GM21619 (cell line): Measurements from ENCODE around the gene COPS8.

Experiments used
- ATAC-seq: cut with Tn5 transposase; IDR thresholded peaks from one replicate; pipeline ENCODE4 v1.9.1; 2021; ENCODE audit not compliant: unreplicated experiment

The COPS8 gene

DNA sequence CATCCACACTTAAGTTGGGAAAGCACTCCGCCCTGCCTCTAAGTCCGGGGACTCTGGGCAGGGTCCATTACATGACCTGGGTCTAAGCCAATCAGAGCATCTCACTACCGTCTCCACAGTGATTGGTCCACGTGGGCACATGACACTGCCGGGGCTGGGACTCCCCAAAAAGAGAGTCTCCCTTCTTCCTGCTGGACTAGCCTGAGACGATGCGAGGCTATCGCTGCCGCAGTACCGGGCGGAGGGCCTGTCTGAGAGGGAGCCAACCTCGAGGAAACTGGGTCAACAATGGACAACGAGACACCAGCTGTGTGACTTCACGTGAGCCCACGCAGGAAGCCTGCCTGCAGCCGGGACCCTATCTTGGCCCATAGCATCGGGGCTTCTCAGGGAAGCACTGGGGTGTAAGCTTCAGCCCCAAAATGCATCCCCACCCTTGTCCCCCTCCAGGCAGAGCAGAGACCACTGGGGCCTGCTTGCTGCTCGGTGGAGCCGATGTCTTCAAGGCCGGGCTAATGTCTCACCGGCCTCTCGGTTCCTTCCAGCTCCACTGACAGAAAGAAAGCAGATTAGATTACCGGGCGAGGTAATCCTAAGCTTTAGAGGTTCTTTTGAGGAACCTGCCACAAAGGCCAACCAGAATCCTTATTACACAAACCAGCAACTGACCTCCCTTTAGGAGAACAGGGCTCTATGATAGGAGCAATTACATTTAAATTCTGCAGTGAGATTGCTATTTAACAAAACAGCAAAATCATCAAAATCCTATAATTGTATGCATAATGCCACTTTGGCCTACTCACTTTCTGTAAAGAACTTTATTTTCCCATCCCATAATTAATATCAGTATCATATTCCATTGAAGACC is 21.3 kb upstream of the COPS8 start:
- ATAC-seq: no peak

DNA sequence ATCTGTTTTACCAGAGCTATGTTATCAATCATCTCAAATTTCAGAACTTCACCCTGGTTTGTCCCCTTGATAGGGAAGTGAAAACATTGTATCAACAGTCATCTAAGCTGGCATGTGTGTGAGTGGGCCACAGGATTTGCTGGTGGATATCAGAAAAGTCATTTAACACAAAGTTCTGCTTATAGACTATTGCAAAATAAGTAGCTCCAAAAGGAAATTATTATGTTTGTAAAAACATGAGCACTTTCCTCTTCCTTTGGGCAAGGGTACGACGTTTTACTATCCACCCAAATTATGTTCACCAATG is 20.7 kb upstream of the COPS8 start:
- ATAC-seq: no peak

DNA sequence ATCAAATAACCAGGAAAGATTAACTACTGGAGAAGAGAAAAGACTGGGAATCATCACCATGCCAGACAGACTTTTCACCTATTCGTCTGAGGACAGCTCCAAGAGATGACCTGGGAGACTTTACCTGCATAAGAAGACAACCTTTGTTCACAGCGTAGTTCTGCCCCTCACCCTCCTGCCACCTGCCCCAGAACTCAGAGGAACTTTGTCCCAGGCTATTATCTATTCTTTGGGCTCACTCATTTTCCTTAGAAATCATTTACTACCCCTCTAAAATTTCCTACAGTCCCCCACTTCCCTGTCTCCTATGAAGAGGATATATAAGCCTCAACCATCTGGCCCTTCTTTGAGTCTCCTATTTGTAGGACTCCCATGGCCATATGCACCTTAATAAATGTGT is 19.3 kb upstream of the COPS8 start:
- no peak for ATAC-seq

DNA sequence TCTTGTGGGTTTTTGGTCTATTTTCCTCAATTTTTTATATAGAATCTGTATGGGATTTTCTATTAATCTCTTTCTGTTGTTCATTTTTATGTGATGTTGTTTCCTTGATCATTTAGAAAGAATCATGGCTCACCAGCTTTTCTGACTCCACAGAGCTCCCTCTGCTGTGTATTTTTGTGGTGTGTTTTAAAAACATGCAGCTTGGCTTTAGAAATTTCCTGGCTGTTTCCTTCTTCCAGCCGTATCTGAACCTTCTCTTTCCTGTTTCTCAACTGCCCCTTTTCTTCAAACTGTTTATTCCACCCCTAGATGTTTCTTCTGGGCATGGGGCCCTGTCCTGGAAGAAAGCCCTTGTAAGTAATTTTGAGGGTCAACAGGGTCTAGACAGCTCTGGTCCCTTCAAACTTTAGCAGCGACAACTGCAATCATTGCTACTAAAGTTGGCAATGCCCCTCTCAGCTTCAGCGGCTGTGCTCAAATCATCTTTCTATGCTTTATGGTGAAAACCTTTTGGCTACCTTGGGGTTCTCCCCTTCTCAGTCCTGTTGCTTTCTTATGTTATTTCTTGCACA is 17.6 kb upstream of the COPS8 start:
- no peak for ATAC-seq

DNA sequence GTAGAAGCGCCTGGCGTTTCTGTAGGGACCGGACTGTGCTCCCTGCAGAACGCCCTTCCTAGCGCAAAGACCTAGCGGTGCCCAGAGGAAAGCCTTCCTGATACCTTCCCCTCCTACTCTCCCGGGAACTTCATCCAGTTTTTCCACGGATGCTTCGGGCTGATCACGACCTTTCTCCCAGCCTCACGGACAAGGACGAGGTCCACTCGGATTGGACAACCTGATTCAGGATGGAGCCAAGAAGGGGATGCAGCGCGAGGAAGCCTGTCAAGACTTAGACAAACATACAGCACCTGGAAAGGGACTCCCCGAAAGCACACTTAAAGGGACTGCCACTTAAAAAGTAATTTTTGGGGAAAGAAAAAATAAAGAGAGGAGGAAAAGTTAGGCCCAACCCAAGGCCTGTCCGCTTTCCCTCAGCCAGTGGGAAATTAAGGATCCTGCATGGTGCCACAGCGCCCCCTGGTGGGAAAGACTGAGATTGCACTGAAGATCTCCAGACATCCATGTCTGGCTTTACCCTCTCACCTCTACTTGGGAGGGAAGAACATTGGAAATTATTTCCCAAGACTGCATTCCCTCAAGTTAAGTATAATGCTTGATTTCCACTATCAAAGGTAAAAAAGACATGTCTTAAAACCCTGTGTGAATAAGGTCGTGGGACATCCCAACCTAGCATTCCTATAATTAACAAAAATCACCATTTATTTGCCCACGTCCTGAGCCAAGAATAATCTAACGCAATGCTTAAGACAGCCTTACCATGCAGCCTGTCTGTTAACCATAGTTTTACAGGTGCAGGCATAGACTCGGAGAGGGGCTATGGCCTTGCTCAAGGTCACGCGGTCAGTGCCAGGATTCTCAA is 13.4 kb upstream of the COPS8 start:
- ATAC-seq: no peak

DNA sequence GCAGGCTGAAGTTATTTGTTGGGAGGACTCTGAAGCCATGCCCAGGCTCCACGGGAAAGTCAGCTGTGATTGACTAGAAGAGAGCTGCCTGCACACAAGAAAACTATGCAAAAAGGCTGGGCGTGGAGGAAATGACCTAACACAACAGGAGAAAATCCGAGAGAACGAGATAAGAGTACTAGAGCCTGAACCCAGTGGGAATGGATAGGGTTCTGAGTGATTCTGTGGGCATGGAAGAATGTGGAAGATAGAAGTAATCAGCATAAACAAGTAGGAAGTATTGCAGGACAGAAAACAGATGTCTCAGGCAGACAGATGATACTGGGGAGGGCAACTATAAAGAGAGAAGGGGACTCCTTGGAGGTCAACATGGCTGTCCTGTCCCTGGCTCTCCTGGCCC is 12.1 kb upstream of the COPS8 start:
- no peak for ATAC-seq

DNA sequence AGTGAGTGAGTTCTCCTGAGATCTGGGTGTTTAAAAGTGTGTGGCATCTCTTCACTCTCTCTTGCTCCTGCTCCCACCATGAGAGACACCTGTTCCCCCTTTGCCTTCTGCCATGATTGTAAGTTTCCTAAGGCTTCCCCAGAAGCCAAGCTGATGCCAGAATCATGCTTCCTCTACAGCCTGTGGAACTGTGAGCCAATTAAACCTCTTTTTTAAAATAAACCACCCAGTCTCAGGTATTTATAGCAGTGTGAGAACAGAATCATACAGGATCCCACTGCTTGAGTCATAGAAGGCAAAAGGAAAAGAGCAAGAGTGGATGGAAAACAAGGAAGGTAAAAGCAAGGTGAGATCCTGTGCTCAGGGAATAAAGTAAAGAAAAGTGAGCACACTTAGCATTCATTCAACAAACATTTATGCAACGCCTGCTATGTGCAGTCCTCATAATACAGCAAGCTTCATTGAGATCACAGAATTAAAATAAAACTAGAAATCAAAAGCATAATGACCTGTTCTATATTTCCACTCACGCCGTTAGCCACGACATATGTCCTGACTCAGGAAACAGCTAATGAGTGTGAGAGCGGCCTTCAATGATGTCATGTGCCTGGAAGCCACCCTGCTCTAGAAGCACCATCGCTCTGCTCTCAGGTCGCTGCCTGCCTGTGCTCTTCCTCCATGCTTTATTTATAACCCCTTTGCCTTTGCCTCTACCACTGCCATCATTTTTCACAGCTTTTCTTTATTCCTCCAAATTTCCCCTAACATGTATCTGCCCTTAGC is 11.3 kb upstream of the COPS8 start:
- ATAC-seq: no peak

DNA sequence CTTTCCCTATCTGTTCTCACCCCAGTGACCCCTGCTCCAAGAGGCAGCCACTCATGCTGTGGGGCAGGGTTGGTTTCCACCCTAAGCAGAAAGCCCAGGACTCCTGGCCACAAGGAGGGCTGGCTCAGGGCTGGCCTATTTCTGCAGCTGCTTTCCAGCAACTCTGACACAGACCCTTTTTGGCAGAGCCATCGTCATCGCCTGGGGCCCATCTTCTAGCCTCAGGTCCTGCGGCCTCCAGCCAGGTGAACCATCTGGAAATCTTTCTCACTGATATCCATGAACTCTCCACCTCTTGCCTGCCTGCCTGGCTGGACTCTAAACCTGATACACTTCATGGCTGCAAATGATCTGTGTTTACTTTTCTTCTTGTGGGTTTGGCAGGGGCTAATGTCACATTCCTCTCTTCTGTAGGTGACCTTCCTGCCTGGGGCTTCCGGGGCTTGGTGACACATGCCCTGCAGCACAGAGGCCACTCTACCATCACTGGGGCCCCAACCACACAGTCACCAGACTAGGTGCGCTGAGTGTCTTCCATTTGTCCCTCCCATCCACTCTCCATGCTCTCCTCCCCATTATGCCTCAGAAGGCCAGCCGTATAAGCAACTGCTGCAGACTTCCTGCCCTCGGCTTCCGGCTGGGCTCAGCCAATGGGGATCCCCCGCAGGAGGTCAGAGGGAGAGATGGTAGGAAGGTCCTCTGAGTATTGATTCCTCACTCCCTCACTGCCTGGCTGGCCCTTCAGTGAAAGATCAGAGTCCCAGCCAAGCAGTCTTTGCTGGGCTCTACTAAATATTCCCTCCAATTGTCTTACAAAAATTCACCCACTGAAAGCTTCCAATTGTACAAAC is 9.7 kb upstream of the COPS8 start:
- no peak for ATAC-seq

DNA sequence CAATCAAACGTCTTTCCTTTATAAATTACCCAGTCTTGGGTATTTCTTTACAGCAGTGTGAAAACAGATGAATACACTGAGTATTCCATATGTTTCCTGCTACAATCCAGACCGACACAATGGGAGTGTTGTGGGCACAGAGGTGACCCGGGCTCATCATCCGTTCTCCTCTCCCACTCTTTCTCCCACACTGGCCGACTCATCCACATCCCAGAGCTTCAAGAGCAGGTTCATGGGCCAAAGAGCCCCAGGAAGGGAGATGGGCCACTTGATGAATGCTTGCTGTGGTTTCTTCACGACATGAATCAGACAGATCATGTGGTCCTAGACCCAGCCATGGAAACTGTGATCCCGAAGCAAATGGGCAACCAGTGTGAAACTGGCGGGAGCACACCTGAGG is 4.1 kb upstream of the COPS8 start:
- no peak for ATAC-seq

DNA sequence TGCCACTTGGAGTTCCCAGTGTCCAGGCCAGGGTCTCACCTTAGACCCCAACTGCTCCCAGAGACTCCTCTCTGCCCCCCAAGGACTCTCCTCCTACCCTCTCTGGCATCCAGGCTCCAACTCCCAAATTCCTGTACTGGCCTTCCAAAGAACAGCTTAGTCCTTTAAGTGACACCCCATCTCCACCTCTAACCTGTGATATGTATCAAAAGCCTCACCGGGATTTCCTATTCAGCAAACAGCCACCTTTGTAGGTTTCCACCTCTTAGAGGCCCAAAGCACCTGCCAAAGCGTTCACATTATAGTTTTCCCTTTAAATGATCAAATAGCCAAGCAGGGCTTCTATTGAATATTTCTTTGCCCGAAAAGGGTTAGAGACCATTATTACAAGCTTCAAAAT is 2.7 kb upstream of the COPS8 start:
- ATAC-seq: no peak

DNA sequence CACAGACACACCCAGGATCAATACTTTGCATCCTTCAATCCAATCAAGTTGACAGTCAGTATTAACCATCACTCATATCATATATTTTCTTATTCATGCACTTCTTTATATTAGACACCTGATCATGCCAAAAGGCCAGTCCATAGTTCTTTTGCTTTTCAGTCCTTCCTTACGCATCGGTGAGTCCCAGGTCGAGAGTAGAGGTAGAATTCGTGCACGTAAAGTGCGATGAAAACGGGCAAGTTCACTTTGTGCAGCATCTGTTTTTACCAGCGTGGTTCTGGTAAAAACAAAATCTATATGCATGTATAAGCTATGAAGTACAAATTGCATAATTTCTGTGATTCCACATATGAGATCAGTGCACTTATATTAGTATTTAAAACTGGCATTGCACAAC is 1.2 kb upstream of the COPS8 start:
- ATAC-seq: no peak

DNA sequence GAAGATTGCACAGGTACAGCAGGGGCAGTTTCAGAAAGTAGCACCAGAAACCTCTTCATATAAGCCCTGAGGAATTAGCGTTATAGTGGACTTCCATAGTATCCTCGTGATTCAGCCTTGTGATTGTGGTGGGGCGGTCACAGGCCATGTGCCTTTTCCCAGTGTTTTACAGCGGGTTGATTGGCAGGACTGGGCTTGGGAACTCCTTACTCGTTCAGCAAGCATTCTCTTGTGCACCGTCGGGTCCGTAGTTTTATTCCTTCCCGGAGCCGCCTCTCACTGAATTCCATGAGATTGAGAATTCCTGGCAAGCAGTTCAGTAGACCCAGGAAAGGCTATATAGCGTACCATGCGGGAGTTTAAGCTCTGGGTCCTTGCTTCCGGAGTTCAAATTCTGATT is 5.2 kb downstream of the COPS8 start:
- ATAC-seq: no peak

DNA sequence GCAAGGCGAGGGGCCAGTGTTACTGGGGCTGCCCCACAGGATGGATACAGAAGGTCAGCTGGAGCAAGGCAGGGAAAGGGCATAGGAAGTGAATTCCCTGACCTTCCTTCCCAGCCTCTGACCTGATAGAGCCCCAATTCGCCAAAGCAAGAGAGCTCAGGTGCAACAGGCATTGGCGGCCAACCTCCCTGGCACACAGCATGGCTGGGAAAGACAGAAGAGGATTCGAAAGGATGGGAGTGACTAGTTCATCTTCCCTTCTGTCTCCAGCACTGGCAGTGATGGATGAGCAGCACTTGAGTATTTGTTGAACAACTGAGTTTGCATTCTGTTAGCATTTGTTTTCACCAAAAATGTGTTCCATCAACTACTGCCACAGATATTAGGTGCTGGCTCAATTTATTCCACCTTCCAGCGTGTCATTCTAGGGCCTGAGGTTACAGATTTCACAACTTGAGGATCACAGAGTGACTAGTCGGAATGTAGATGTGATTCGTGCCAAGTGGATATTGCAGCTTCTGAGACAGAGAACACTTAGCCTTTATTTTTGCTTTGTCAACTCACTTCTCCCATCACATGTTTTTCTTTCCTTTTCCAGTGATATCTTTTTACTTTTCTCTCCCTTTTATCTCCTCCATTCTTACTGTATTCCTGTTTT is 6.2 kb downstream of the COPS8 start:
- ATAC-seq: no peak

DNA sequence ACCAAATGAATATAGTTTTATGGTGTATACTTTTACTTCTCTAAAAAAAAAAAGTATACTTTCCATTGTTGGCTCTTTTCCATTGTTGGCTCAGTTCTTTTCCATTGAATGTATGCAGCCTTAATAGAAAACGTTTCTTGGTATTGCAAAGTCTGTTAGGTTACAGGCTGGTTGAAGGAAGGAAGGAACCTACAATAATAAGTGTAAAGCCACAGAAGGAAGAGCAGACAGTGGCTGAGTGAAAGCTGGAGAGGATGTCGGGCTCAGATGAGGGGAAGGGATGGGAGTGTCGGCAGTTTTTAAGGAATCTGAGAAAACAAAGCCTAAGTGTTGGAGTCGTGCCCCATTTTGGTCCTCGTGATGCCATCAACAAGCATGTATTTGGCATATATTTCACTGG is 6.8 kb downstream of the COPS8 start:
- no peak for ATAC-seq

DNA sequence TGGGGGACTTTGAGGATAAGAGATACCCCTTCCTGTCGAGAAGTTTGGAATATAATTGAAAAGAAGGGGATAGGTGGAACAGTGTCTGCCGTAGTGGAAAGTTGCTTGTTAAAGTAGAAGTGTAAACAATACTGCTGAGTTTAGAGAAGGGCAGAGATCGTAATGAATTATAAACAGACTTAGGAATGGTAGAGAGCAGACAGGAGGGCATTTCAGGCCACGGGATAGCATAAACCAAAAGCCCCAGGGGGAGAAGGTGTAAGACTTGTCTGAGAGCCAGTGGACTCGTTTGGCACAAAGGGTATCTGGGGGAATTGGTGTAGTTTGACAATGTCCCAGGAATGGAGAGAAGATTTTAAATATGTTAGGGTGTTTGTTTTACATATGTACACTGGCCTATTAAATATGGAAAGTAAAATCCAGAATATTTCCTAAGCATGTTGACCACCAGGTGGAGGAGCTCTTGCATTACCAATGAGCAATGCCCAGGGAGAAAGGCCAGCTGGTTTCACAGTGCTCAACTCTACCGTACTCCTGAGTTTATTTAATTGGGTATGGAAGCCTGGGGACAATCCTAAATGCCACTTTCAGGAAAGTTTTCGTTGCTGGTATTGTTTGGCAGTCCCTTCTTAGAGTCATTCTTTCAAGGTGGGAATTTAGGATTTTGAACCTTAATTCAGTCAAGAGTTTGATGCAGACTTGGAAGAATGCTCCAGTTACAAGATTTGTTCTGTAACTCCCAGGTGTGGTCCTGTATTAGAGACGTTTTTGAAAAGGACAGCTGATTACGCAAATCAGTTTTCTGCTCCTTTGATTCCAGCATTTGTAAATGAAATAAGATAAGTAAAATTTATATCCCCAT is 7.5 kb downstream of the COPS8 start:
- no peak for ATAC-seq

DNA sequence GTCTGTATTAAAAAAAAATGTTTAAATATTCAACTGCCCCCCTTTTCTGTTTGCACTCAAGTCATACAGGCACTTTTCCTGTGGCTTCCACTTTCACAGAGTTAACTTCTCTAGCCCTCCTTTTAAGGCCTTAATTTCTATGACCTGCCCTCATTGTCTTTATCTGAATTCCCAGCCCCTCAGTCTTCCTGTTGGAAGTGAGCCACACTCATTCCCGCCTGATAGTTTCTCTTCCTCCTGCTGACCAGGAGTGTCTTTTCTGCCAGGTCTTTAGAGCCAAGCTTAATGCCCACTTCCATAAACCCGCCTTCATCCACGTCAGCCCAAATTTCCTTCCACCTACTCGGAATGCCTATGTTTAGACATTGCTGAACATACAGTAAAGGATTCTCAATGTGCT is 10.5 kb downstream of the COPS8 start:
- ATAC-seq: no peak

DNA sequence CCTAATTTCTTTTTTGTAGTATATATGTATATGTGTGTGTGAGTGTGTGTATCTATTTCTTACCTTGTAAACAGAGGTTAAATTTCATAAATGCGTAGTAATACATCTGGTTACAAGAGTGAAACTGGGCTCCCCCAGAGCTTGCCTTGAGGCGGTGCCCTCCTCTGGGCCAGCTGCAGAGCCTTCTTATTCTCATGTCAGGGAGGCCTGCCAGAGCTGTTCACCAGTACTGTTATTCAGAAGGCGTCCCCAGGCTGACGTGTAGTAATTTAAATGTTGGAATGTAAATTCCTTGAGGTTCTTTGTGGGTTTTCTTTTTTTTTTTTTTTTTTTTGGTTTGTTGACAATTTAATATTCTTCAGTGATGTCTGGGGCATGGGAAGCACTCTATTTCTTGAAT is 11.2 kb downstream of the COPS8 start:
- no peak for ATAC-seq

DNA sequence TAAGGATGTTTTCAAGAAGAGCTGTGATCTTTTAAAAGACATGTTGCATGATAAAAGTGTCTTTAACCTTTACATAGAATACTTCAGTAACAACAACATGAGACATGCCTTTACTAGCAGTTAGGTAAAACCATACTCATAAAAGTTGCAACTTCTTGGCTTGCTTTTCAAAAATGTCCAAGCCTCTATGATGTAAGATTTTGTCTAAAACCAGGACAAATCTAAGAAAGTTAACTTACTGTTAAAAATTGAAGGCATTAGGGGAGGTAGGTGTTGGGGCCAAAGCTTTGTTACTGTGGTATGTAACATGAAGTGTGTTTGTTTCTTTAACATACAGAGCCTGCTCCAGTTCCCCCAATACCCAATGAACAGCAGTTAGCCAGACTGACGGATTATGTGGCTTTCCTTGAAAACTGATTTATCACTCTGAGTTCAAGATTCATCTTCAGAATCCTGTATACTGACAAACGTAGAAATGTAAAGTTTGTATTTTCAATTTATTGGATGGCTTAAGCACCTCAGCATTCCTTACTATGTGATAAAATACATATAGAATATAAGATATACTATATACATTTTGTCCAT is 11.7 kb downstream of the COPS8 start:
- ATAC-seq: no peak
